ENCODE measurements around the gene ATAD3B. TPM values are rescaled to one million over a fixed set of nuclear protein-coding genes. Genes with fewer than 3 reads are reported as not detected.
"Not testable (repeated sequence)": the region's sequence is repeated elsewhere in the genome, so short reads cannot be mapped to it uniquely, and the experiment has no call there.

Gene ATAD3B
- total RNA-seq, 1 experiment from 2014 or later, result 63.6 TPM

GRCh38 chr1:1452882-1453281 is 18.7 kb upstream of the ATAD3B start:
- H3K27me3 Mint-ChIP-seq (ENCODE audit: low read depth), result peaks cover 4% of the 10 kb centered on the region

GRCh38 chr1:1454286-1455056 is 17.1 kb upstream of the ATAD3B start:
- H3K4me3 Mint-ChIP-seq; DNase-seq (ENCODE audit: low spot score); H3K9me3 Mint-ChIP-seq; H3K27ac Mint-ChIP-seq; H3K4me1 Mint-ChIP-seq; POLR2A ChIA-PET; H3K27me3 Mint-ChIP-seq (ENCODE audit: low read depth); H3K36me3 Mint-ChIP-seq: not testable (repeated sequence)
- CTCF ChIA-PET, result interaction anchor here (0.6 to 1.2 kb wide), 4 partner anchors 19 to 176 kb away, joined by 3 to 4 read pairs (median 4); partner anchors contain the start of gene VWA1
- peak; percentile 34 for ATAC-seq

More at GRCh38 chr1:1452882-1453281, 18.7 kb upstream of the ATAD3B start:
- ChIA-PET POLR2A (no interaction called here), CTCF (no interaction called here)
- ATAC-seq (no peak), DNase-seq (ENCODE audit: low spot score) (no peak)
- Mint-ChIP-seq H3K9me3 (no peaks in the 10 kb centered on the region), H3K27ac (no peak overlapping the region), H3K4me1 (no peaks in the 10 kb centered on the region), H3K4me3 (no peak overlapping the region), H3K36me3 (no peaks in the 10 kb centered on the region)
- TF ChIP-seq ZNF396 (CRISPR knock-in tag; IDR thresholded peaks at IDR 0.05; ENCODE audit: borderline replicate concordance) (no peak), ZNF138 (CRISPR knock-in tag; conservative IDR thresholded peaks at IDR 0.05) (no peak), JAZF1 (CRISPR knock-in tag; IDR thresholded peaks at IDR 0.05) (no peak), SMAD4 (CRISPR knock-in tag; IDR thresholded peaks at IDR 0.05) (no peak), USF1 (CRISPR knock-in tag; IDR thresholded peaks at IDR 0.05) (no peak), ZNF232 (CRISPR knock-in tag; IDR thresholded peaks at IDR 0.05) (no peak)

GRCh38 chr1:1455366-1455884 is 16.1 kb upstream of the ATAD3B start:
- TF ChIP-seq NR1H2 (CRISPR knock-in tag; IDR thresholded peaks at IDR 0.05) (no peak), TEAD1 (CRISPR knock-in tag; IDR thresholded peaks at IDR 0.05) (no peak), MAX (CRISPR knock-in tag; IDR thresholded peaks at IDR 0.05) (no peak), ZNF425 (CRISPR knock-in tag; conservative IDR thresholded peaks at IDR 0.05) (no peak), TEAD4 (CRISPR knock-in tag; IDR thresholded peaks at IDR 0.05) (no peak), E2F5 (CRISPR knock-in tag; IDR thresholded peaks at IDR 0.05) (no peak), SOX15 (CRISPR knock-in tag; IDR thresholded peaks at IDR 0.05) (no peak)
- POLR2A ChIA-PET, result no interaction called here
- DNase-seq (ENCODE audit: low spot score) (no peak), ATAC-seq (no peak)
- Mint-ChIP-seq H3K9me3 (no peaks in the 10 kb centered on the region), H3K36me3 (no peaks in the 10 kb centered on the region), H3K27ac (no peak overlapping the region), H3K4me3 (no peak overlapping the region), H3K27me3 (ENCODE audit: low read depth) (no peaks in the 10 kb centered on the region), H3K4me1 (no peaks in the 10 kb centered on the region)
- CTCF ChIA-PET, result interaction anchor here (0.6 to 1.2 kb wide), 5 partner anchors 12 to 1459 kb away, joined by 3 to 5 read pairs (median 4); partner anchors contain the start of gene VWA1

- ATAC-seq; H3K9me3 Mint-ChIP-seq; H3K4me3 Mint-ChIP-seq; H3K36me3 Mint-ChIP-seq; H3K4me1 Mint-ChIP-seq; H3K27ac Mint-ChIP-seq; H3K27me3 Mint-ChIP-seq (ENCODE audit: low read depth); POLR2A ChIA-PET; DNase-seq (ENCODE audit: low spot score): not testable (repeated sequence)
- CTCF ChIA-PET, result interaction anchor here (1.1 kb wide), 1 partner anchor 20 kb away, joined by 4 read pairs; the partner anchor contains the start of gene VWA1
These were observed 15.6 kb upstream of the ATAD3B start for GRCh38 chr1:1455934-1456333.

GRCh38 chr1:1456683-1457255 is 14.8 kb upstream of the ATAD3B start:
- H3K4me1 Mint-ChIP-seq; ATAC-seq; H3K36me3 Mint-ChIP-seq; CTCF ChIA-PET; DNase-seq (ENCODE audit: low spot score); H3K27me3 Mint-ChIP-seq (ENCODE audit: low read depth); H3K27ac Mint-ChIP-seq; H3K4me3 Mint-ChIP-seq; POLR2A ChIA-PET; H3K9me3 Mint-ChIP-seq: not testable (repeated sequence)

GRCh38 chr1:1459156-1459555 is 12.4 kb upstream of the ATAD3B start:
- H3K36me3 Mint-ChIP-seq; POLR2A ChIA-PET; H3K4me1 Mint-ChIP-seq; H3K27me3 Mint-ChIP-seq (ENCODE audit: low read depth); DNase-seq (ENCODE audit: low spot score); CTCF ChIA-PET; ATAC-seq; H3K9me3 Mint-ChIP-seq; H3K27ac Mint-ChIP-seq; H3K4me3 Mint-ChIP-seq: not testable (repeated sequence)

- H3K4me3 Mint-ChIP-seq; H3K4me1 Mint-ChIP-seq; H3K36me3 Mint-ChIP-seq; H3K9me3 Mint-ChIP-seq; H3K27ac Mint-ChIP-seq; ATAC-seq; CTCF ChIA-PET; POLR2A ChIA-PET; DNase-seq (ENCODE audit: low spot score); H3K27me3 Mint-ChIP-seq (ENCODE audit: low read depth): not testable (repeated sequence)
These were observed 11.9 kb upstream of the ATAD3B start for GRCh38 chr1:1459711-1460110.

Measured in WTC11 (cell line).